Stimulated activated CD4-positive, alpha-beta T cell treated with anti-CD3 and anti-CD28 coated beads, Interleukin-12 subunit alpha, Interleukin-12 subunit beta, amount 100 ng/mL, for 4 hours (primary cell): ENCODE measurements around the gene ACIN1.

Experiments used
- DNase-seq: peaks from one replicate; pipeline ENCODE4 v3.0.0-alpha.2; 2020

Gene ACIN1

GRCh38 chr14:23094666-23095195 lies at the start of gene ACIN1:
TSS of gene ACIN1 (minus strand) at chr14:23095136. CDS start at chr14:23095112, 24 bp downstream.
- DNase-seq, result peak; percentile 99

GRCh38 chr14:23143911-23144310 lies 49.0 kb upstream of the ACIN1 start:
- no peak for DNase-seq

GRCh38 chr14:23142826-23143225 lies 47.9 kb upstream of the ACIN1 start:
- DNase-seq, result no peak

GRCh38 chr14:23141706-23142444 lies 46.9 kb upstream of the ACIN1 start:
- DNase-seq, result no peak

GRCh38 chr14:23140371-23140770 lies 45.4 kb upstream of the ACIN1 start:
- DNase-seq, result no peak

GRCh38 chr14:23139874-23140273 lies 44.9 kb upstream of the ACIN1 start:
- DNase-seq, result no peak

- no peak for DNase-seq
Measured at GRCh38 chr14:23137813-23138535, 43.0 kb upstream of the ACIN1 start.

GRCh38 chr14:23137192-23137812 lies 42.4 kb upstream of the ACIN1 start:
- DNase-seq, result no peak

- no peak for DNase-seq
Measured at GRCh38 chr14:23136566-23137133, 41.7 kb upstream of the ACIN1 start.

- DNase-seq, result no peak
Measured at GRCh38 chr14:23132970-23133369, 38.0 kb upstream of the ACIN1 start.

- no peak for DNase-seq
Measured at GRCh38 chr14:23131482-23131881, 36.5 kb upstream of the ACIN1 start.

GRCh38 chr14:23130871-23131270 lies 35.9 kb upstream of the ACIN1 start:
- DNase-seq, result no peak

- DNase-seq, result no peak
Measured at GRCh38 chr14:23129759-23130316, 34.9 kb upstream of the ACIN1 start.

GRCh38 chr14:23128969-23129758 lies 34.2 kb upstream of the ACIN1 start:
- DNase-seq, result no peak

- DNase-seq, result no peak
Measured at GRCh38 chr14:23127861-23128260, 32.9 kb upstream of the ACIN1 start.

GRCh38 chr14:23126548-23127278 lies 31.8 kb upstream of the ACIN1 start:
- no peak for DNase-seq

GRCh38 chr14:23125933-23126524 lies 31.1 kb upstream of the ACIN1 start:
- no peak for DNase-seq

- no peak for DNase-seq
Measured at GRCh38 chr14:23125011-23125410, 30.1 kb upstream of the ACIN1 start.

- DNase-seq, result no peak
Measured at GRCh38 chr14:23124337-23124954, 29.5 kb upstream of the ACIN1 start.

GRCh38 chr14:23123419-23123818 lies 28.5 kb upstream of the ACIN1 start:
- DNase-seq, result no peak

GRCh38 chr14:23122086-23122485 lies 27.1 kb upstream of the ACIN1 start:
- DNase-seq, result no peak
